Measurements from ENCODE around the gene DMRTB1. TPM values are rescaled to one million over a fixed set of nuclear protein-coding genes. Genes with fewer than 3 reads are reported as not detected.

The DMRTB1 gene
- total and polyA plus RNA-seq, 2 of the 8 experiments (the other 6 are each of a cell fraction or from before 2014, with no cell fraction given): 0.06 to 0.35 TPM

Other genes with a start within 250 kb of the DMRTB1 start
- gene CZIB, start 238.8 kb upstream of the DMRTB1 start, total RNA-seq (2021; fragmentation: NEBNext Ultra II Directional; extraction: Animal tissue kit (Norgen Biotek cat#: 25700)): 46.5 and 46.8 TPM in 2 replicates
- gene CZIB, start 238.8 kb upstream of the DMRTB1 start, polyA plus RNA-seq (2011; rRNA removed): 36.1 and 48.0 TPM in 2 replicates
- gene MAGOH, start 220.9 kb upstream of the DMRTB1 start, total RNA-seq (2021; fragmentation: NEBNext Ultra II Directional; extraction: Animal tissue kit (Norgen Biotek cat#: 25700)): 74.3 and 74.5 TPM in 2 replicates
- gene MAGOH, start 220.9 kb upstream of the DMRTB1 start, polyA plus RNA-seq (2011; rRNA removed): 18.5 and 46.9 TPM in 2 replicates
- gene LRP8, start 131.3 kb upstream of the DMRTB1 start, total RNA-seq (2021; fragmentation: NEBNext Ultra II Directional; extraction: Animal tissue kit (Norgen Biotek cat#: 25700)): 66.4 and 68.1 TPM in 2 replicates
- gene LRP8, start 131.3 kb upstream of the DMRTB1 start, polyA plus RNA-seq (2011; rRNA removed): 63.2 and 74.6 TPM in 2 replicates